ENCODE measurements around the gene ADAMTSL3.
"Not testable (repeated sequence)": the region's sequence is repeated elsewhere in the genome, so short reads cannot be mapped to it uniquely, and the experiment has no call there.

DNA sequence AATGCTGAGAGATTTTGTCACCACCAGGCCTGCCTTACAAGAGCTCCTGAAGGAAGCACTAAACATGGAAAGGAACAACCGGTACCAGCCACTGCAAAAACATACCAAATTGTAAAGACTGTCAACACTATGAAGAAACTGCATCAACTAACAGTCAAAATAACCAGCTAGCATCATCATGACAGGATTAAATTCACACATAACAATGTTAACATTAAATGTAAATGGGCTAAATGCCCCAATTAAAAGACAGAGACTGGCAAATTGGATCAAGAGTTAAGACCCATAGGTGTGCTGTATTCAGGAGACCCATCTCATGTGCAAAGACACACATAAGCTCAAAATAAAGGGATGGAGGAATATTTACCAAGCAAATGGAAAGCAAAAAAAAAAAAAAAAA lies 311.0 kb downstream of the ADAMTSL3 start:
- TF ChIP-seq, protein P1, sequence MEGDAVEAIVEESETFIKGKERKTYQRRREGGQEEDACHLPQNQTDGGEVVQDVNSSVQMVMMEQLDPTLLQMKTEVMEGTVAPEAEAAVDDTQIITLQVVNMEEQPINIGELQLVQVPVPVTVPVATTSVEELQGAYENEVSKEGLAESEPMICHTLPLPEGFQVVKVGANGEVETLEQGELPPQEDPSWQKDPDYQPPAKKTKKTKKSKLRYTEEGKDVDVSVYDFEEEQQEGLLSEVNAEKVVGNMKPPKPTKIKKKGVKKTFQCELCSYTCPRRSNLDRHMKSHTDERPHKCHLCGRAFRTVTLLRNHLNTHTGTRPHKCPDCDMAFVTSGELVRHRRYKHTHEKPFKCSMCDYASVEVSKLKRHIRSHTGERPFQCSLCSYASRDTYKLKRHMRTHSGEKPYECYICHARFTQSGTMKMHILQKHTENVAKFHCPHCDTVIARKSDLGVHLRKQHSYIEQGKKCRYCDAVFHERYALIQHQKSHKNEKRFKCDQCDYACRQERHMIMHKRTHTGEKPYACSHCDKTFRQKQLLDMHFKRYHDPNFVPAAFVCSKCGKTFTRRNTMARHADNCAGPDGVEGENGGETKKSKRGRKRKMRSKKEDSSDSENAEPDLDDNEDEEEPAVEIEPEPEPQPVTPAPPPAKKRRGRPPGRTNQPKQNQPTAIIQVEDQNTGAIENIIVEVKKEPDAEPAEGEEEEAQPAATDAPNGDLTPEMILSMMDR (IDR thresholded peaks at IDR 0.05; ENCODE audit: poor library complexity, severe bottlenecking): not testable (repeated sequence)
- not testable (repeated sequence) for TF ChIP-seq TAF1 (IDR thresholded peaks at IDR 0.05; ENCODE audit: low read depth)

All from neural cell (in vitro differentiated cells).